GM19468 (cell line): ENCODE data around the gene PARM1.

ENCODE experiments used
- ATAC-seq: cut with Tn5 transposase; IDR thresholded peaks from one replicate; pipeline ENCODE4 v1.9.1; 2021; ENCODE audit warnings: mild to moderate bottlenecking, moderate library complexity, moderate number of reproducible peaks; ENCODE audit not compliant: unreplicated experiment; ENCODE audit errors: extremely low read depth

The PARM1 gene

GRCh38 chr4:74941123-74941522, 8.2 kb downstream of the PARM1 start:
- ATAC-seq: no peak

GRCh38 chr4:74942251-74942917, 9.5 kb downstream of the PARM1 start:
- ATAC-seq: no peak

- no peak for ATAC-seq
These were observed 10.0 kb downstream of the PARM1 start for GRCh38 chr4:74942918-74943253.

DNA sequence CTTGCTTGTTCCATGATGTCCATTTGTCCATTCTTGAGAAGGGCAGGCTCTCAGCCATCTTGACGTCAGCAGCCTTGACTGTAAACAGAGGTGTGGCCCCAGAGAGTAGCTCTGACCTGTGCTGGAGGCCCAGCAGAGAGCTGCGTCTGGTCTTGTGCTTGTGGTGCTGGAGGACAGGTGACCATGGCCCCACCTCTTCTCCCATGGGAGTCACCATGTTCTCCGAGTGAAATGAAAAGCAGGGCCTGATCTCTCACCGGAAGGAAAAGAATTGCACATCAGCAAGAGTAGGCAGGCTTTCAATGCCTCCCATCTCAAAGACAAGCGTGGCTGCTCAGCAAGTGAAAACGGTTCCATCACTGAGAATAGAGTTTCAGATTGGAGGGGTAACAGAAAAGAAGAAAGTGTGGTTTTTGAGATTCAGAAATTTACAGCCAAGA, 11.5 kb downstream of the PARM1 start:
- no peak for ATAC-seq

GRCh38 chr4:74946196-74946595, 13.3 kb downstream of the PARM1 start:
- no peak for ATAC-seq

DNA sequence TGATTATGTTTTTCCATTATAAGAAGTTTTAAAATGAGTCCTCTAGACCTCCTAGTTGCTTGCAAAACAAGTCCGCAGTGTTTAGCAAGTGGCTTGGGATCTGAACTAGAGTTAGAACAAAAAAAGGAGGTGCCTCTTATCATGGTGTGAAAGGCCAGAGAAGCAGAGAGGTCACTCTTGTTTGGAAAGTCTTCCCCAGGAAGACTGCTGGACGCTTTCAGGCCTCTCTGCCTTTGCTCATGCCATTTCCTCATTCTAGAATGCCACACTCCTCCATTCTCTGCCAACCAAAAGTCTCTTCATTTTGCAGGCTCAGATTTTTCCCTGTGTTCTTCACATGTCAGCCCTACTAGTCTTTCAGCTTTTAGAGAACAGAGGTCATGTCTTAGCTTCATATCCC, 14.9 kb downstream of the PARM1 start:
- no peak for ATAC-seq

- ATAC-seq: no peak
These were observed 15.3 kb downstream of the PARM1 start for GRCh38 chr4:74948236-74948635.

DNA sequence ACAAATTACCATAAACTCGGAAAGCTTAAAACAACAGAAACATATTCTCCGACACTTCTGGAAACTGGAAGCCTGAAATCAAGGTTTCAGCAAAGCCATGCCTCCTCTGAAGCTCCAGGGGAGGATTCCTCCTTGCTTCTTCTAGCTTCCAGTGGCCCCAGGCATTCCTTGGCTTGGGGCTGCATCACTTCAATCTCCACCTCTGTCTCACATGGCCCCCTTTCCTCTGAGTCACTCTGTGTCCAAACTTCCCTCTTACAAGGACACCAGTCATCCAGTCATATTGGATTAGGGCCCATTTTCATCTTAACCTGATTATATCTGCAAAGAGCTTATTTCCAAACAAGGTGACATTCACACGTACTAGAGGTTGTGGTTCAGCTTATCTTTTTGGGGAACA, 17.3 kb downstream of the PARM1 start:
- no peak for ATAC-seq

- ATAC-seq: no peak
These were observed 18.0 kb downstream of the PARM1 start for GRCh38 chr4:74950882-74951281.

DNA sequence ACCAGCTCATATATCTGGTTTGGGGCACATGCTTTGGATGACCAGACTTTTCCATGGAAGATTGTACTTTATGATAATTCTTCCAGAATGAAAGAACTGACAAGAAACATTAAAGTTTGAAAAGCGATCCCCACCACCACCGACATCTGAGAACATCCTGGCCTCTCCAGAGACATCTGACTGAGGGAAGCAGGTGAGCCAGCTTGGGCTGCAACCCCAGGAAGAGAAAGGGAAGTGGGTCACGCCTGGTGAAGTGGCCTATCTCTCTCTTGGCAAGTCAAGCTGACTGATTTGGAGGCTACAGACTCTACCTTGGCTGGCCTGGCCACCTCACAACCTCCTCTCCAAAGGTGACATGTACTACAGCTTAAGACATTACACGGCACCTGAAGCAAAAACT, 20.7 kb downstream of the PARM1 start:
- ATAC-seq: no peak

GRCh38 chr4:74958881-74959280, 26.0 kb downstream of the PARM1 start:
- ATAC-seq: no peak

GRCh38 chr4:74961230-74961629, 28.3 kb downstream of the PARM1 start:
- no peak for ATAC-seq

- ATAC-seq: no peak
These were observed 29.7 kb downstream of the PARM1 start for GRCh38 chr4:74962584-74962983.

- ATAC-seq: no peak
These were observed 31.4 kb downstream of the PARM1 start for GRCh38 chr4:74964311-74964710.

DNA sequence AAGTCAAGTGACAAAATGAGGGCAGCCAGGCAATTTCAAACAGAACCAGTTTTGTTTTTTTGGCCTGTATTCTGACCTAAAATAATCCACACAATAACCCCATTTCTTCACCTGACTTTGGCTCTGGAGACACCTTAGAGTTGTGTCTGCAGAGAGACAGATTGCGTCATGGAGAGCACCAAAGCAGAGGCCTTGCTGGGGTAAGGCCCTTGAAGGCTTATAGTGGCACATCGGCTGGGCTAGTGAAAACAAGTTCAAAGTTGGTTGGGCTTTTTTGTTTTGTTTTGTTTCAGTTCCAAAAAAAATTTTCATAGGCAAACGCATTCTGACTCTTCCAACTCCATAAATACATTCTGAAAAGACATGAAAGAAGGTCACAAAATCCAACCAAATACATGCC, 34.4 kb downstream of the PARM1 start:
- no peak for ATAC-seq

- ATAC-seq: peak; percentile 43
These were observed 35.7 kb downstream of the PARM1 start for GRCh38 chr4:74968456-74969164.

- no peak for ATAC-seq
These were observed 36.9 kb downstream of the PARM1 start for GRCh38 chr4:74969507-74970474.

DNA sequence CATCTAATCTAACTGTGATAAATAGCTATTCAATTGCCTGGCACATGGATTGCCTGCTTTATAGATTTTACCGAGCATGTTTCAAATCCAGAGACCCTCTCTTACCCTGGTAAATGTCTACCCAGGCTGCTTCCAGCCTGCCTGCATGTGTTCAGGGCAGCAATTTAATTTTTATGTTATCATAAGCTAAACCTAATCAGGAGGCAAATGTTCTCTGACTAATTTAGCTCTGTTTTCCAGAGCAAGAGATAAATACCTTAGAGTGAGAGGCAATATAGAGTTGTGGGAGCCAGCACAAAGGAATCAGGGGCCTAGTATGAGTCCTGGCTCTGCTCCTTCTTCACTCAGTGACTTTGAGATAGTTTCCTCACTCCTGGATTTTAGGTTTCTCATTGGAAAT, 37.7 kb downstream of the PARM1 start:
- no peak for ATAC-seq

DNA sequence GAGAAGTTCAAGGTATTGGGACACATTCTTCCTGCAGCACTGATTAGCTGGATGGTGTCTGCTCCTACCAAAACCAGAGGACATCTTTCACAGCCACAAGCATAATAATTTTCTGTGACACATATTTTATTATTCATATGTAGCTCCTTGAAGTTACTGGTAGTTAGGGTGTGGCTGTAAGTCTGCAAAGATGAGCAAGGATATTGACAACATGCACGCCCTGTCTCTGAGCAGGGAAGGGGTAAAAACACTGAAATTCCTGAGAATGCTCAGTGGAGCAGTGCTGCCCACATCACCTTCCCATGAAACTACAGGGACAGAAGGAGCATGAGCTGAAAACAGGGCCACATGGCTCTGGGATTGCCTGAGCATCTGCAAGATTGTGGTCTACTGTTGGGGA, 38.9 kb downstream of the PARM1 start:
- no peak for ATAC-seq

GRCh38 chr4:74975082-74975481, 42.2 kb downstream of the PARM1 start:
- no peak for ATAC-seq
